Activated T-cell treated with anti-CD3 and anti-CD28 coated beads, Interleukin-2, amount 50 U/mL, for 72 hours (primary cell): ENCODE results near the gene RUFY2. TPM values are rescaled to one million over a fixed set of nuclear protein-coding genes. Genes with fewer than 3 reads are reported as not detected.

Experiments
- ATAC-seq, 2 donors: fragments of 150-1000 bp; cut with Tn5 transposase; replicated peaks in 1 of 2; 2 replicates each; pipeline ENCODE4 v1.10.0; 2021; ENCODE audit warnings: moderate library complexity in 2 of 2, mild to moderate bottlenecking in 1 of 2
- DNase-seq, 2 donors: peaks; one replicate each; pipeline ENCODE4 v3.0.0; 2021 to 2022; ENCODE audit warnings: mixed read lengths in 1 of 2
- H3K27ac Mint-ChIP-seq: one replicate; pipeline ENCODE4 v1.8.0; 2022; ENCODE audit warnings: mild to moderate bottlenecking, moderate library complexity, mixed read lengths
- H3K27me3 Mint-ChIP-seq: one replicate; pipeline ENCODE4 v1.8.0; 2022; ENCODE audit warnings: low read depth, mixed read lengths
- H3K36me3 Mint-ChIP-seq, 2 donors: one replicate each; pipeline ENCODE4 v1.8.0; 2022; ENCODE audit warnings: mixed read lengths in 2 of 2, mild to moderate bottlenecking in 1 of 2; ENCODE audit not compliant: insufficient read depth in 2 of 2
- H3K4me1 Mint-ChIP-seq: one replicate; pipeline ENCODE4 v1.8.0; 2022; ENCODE audit warnings: low read depth, mixed read lengths
- H3K4me3 Mint-ChIP-seq, 2 donors: one replicate each; pipeline ENCODE4 v1.8.0; 2022; ENCODE audit warnings: mild to moderate bottlenecking in 2 of 2, mixed read lengths in 2 of 2, moderate library complexity in 2 of 2
- H3K9me3 Mint-ChIP-seq, 2 donors: one replicate each; pipeline ENCODE4 v1.8.0; 2022; ENCODE audit warnings: mixed read lengths in 2 of 2
- total RNA-seq, 2 donors: library from RNA; stranded (reverse); gene quantifications; one replicate each; pipeline ENCODE4 v1.2.3, GENCODE V29; 2022

RUFY2 gene
- total RNA-seq, 2 donors from 2014 or later: 10.4 to 12.3 TPM

DNA sequence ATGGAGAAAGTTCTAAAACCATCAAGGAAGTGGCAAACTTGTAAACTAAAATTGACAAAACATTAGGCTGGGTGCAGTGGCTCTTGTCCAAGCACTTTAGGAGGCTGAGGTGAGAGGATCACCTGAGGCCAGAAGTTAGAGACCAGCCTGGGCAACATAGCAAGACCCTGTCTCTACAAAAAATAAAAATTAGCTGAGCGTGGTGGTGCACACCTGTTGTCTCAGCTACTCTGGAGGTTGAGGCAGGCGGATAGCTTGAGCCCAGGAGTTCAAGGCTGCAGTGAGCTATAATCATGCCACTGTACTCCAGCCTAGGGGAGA lies 104.6 kb downstream of the RUFY2 start:
- Mint-ChIP-seq H3K27ac (no peak overlapping the region), H3K4me1 (no peaks in the 10 kb centered on the region), H3K27me3 (no peaks in the 10 kb centered on the region), H3K36me3 (no peaks in the 10 kb centered on the region), H3K4me3 (no peak overlapping the region), H3K9me3 (no peaks in the 10 kb centered on the region)
- ATAC-seq (no peak), DNase-seq (no peak)

GRCh38 chr10:68301790-68302502 lies 105.1 kb downstream of the RUFY2 start:
- ATAC-seq (peak in 1 of 2 donors; percentile 21), DNase-seq (no peak)
- Mint-ChIP-seq H3K9me3 (no peaks in the 10 kb centered on the region), H3K4me3 (no peak overlapping the region), H3K36me3 (no peaks in the 10 kb centered on the region), H3K4me1 (no peaks in the 10 kb centered on the region), H3K27me3 (no peaks in the 10 kb centered on the region), H3K27ac (no peak overlapping the region)

- Mint-ChIP-seq H3K4me1 (no peaks in the 10 kb centered on the region), H3K27me3 (no peaks in the 10 kb centered on the region), H3K27ac (no peak overlapping the region), H3K4me3 (no peak overlapping the region), H3K9me3 (no peaks in the 10 kb centered on the region), H3K36me3 (no peaks in the 10 kb centered on the region)
- ATAC-seq: no peak
- no peak for DNase-seq
These were observed 105.8 kb downstream of the RUFY2 start for GRCh38 chr10:68301301-68301700.

DNA sequence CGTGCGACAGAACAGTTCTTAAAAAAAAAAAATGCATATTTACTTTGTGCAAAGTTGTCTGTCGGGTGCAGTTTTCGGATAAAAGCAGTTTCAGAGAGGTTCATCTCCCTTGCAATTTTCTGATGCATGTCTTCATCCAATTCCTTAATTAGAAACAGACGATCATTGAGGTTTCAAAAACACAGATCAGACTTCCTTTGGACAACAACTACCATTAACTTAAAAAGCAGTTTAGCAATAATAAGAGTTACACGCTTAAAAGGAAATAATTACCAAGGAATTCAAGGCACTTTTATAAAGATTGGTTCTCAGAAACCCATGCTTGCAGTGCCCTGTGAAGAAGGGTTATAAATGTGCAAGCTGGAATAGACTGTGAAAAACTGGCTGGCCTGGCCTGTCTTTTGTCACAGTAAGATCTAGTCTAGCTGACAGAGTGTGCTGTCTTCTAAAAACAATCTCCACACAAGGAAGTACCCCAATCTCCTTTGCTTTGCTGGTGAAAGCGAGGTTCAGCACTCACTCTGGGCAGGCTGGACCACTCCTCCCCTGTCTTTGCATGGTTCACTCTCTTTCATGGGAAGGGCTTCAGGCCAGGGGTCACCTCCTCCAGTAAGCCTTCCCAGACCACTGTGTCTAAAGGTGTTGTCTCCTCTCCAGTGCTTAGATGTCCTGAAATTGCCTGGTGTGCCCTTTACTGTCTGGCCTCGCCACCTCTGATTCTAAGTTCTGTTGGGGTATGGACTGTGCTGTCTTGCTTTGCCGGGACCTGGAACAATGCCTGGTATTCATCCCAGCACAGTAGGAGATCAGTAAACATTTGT lies 110.0 kb downstream of the RUFY2 start:
- Mint-ChIP-seq H3K27ac (no peak overlapping the region), H3K27me3 (no peaks in the 10 kb centered on the region), H3K36me3 (no peaks in the 10 kb centered on the region), H3K4me3 (no peak overlapping the region), H3K9me3 (no peaks in the 10 kb centered on the region), H3K4me1 (no peaks in the 10 kb centered on the region)
- ATAC-seq (no peak), DNase-seq (no peak)

Other genes starting within 250 kb of the RUFY2 start
- not detected for gene ATOH7, start 175.2 kb downstream of the RUFY2 start, total RNA-seq
- 100 to 1,000 TPM; 139 to 150 TPM for gene HNRNPH3, start 75.2 kb downstream of the RUFY2 start, total RNA-seq
- 1 to 10 TPM; 1.9 to 2.7 TPM for gene PBLD, start 74.3 kb downstream of the RUFY2 start, total RNA-seq
- 10 to 100 TPM; 33.4 to 40.3 TPM for gene DNA2, start 64.7 kb upstream of the RUFY2 start, total RNA-seq
- 10 to 100 TPM; 15.8 to 17.0 TPM for gene SLC25A16, start 120.2 kb upstream of the RUFY2 start, total RNA-seq
- gene TET1, start 153.1 kb upstream of the RUFY2 start, total RNA-seq: under 1 TPM; 0.69 to 0.91 TPM